RPMI7951 (cell line): ENCODE data around the gene COL5A1. TPM values are rescaled to one million over a fixed set of nuclear protein-coding genes. Genes with fewer than 3 reads are reported as not detected.
"Not testable (repeated sequence)": the region's sequence is repeated elsewhere in the genome, so short reads cannot be mapped to it uniquely, and the experiment has no call there.

ENCODE experiments used
- DNase-seq: peaks from one replicate; pipeline ENCODE4 v3.0.0-alpha.2; 2012; ENCODE audit warnings: low read depth
- total RNA-seq: library from RNA; depleted of rRNA; stranded (reverse); fragments of >200 nt; shearing (Covaris generic); gene quantifications from 2 replicates; pipeline ENCODE4 v1.2.3, GENCODE V29; 2014

Gene COL5A1
- total RNA-seq, 1 experiment from 2014 or later: 138 TPM

DNA sequence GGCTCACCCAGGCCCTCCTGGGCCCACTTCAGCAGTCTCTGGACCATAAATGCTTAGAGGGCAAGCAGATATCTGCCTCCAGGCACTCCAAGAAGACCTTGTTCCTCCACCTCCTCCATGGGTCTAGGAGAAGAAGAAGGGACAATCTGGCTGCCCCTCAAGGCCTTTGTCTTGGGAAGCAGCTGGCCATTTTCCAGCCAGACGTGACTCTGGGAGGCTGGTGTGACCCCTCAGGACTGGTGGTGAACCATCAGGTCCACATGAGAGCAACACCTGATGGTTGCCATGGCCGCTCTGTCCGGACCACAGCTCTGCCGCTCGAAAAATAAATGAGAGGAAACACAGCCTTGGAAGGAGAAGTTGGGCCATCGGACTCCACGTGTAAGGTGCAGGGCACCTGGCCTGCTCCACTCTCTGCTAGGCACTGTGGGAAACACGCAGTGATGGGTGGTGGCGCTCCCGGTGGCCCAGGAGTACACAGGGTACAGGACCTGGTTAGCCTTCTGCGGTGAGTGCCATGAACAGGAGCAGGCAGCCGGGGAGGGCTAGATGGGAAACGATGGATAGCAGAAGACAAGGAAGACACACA lies 3.0 kb upstream of the COL5A1 start:
- no peak for DNase-seq

DNA sequence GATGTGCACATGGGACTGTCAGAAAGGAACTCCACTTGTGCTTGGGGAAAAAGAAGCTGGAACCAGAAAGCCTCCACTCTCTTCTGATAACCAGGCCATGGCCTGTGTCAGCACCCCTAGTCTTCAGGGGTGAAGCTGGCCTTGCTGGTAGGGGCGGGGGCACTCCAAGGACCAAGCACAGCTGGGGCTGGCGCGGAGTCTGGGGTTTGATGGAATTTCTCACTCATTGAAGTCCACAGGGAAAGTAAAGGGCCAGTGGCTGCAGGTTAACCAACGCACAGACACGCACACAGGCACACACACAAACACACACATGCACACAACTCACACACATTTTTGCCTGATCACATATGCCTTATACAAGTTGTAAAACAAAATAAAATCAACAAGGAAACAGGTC lies 1.6 kb upstream of the COL5A1 start:
- DNase-seq: no peak

DNA sequence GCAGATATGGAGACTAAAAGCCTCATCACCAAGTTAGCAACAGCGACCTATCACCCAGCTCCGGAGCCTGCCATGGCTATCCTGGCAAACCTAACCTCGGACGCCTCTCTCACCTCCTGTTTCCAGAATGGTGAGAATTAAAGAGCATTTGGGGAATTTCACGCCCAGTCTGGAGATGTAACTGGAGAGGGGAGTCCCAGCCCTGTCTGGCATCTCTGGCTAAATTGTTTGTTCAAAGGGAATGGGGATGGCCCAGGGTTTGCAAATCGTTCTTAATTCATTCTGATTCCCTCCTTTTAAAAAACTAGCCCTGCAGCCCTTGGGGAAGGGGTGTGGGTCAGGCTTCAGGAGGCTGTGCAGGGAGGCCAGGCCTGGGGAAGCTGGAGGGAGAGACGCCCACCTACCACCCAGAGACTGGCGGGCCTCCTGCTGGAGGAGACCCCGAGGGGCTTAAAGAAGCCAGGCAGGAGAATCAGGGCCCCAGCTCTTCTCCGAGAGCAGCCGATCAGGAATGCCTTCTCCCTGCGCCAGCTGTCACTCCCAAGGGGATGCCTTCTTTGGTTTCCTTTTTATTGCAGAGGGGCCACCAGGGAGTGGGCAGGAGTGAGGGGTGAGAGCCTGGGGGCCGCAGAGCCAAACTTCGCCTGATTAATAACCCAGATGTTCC lies 964 bp upstream of the COL5A1 start:
- no peak for DNase-seq

- DNase-seq: no peak
Measured at GRCh38 chr9:134641990-134642384, 384 bp downstream of the COL5A1 start.

DNA sequence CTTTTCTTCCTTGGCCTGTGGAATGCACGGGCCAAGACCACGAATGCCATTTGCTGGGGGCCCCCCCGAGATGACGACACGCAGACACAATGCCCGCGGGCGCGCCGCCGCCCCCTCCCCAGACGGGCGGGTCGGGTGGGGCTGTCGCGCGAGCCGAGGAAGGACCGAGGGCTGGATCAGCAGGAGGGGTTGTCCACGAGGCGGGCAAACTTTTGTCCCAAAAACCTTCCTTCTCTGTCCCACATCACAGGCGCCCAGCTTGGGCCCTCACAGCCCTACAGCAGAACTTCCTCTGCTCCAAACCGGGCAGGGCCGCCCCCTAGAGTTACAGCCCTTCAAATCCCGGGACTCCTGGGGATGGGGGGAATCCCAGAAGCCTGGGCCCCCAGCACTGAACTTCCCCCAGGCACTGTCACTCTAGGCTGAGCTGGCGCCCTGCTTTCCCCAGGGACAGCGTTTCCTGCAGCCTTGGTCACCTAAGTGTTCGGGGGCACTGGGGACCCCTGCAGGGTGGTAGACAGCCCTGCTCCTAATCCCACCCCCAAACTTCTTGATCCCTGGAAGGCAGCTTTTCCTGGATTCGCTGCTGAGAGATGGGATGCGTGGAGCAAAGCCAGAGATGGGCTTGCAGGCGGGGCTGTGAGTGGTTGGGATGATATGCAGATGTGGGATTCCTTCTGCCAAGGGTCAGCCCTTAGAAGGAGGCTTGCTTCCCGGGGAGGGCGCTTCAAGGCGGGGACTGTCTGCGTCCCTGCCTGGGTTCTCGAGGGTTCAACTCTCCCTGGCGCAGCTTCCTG lies 980 bp downstream of the COL5A1 start:
- DNase-seq: peak; percentile 81

DNA sequence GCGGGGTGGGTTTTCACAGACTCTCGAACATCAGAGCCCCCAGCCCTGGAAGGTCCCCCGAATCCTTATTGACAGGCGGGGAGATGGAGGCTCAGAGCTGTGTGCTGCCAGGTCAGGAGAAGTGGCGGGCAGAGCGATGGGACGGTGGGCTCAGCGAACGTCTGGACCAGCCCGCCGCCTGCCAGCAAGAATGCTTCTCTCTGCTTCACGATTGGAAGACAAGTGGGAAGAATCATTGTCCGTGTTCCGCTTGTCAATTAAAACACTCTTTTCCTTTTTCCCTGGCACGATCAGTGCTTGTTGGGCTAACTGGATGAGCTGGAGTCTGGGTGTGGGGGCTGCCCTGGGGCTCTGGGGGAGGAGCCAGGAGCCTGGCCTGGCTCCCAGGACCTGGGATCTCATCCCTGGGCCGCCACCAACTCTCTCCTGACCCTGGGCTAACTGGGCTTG lies 1.6 kb downstream of the COL5A1 start:
- DNase-seq: peak; percentile 81

GRCh38 chr9:134644401-134644724 lies 2.8 kb downstream of the COL5A1 start:
- DNase-seq: not testable (repeated sequence)

- peak; percentile 97 for DNase-seq
Measured at GRCh38 chr9:134644725-134645606, 3.4 kb downstream of the COL5A1 start.

- no peak for DNase-seq
Measured at GRCh38 chr9:134645607-134646365, 4.2 kb downstream of the COL5A1 start.

GRCh38 chr9:134647359-134648080 lies 5.9 kb downstream of the COL5A1 start:
- DNase-seq: no peak

GRCh38 chr9:134648701-134649530 lies 7.3 kb downstream of the COL5A1 start:
- peak; percentile 85 for DNase-seq

DNA sequence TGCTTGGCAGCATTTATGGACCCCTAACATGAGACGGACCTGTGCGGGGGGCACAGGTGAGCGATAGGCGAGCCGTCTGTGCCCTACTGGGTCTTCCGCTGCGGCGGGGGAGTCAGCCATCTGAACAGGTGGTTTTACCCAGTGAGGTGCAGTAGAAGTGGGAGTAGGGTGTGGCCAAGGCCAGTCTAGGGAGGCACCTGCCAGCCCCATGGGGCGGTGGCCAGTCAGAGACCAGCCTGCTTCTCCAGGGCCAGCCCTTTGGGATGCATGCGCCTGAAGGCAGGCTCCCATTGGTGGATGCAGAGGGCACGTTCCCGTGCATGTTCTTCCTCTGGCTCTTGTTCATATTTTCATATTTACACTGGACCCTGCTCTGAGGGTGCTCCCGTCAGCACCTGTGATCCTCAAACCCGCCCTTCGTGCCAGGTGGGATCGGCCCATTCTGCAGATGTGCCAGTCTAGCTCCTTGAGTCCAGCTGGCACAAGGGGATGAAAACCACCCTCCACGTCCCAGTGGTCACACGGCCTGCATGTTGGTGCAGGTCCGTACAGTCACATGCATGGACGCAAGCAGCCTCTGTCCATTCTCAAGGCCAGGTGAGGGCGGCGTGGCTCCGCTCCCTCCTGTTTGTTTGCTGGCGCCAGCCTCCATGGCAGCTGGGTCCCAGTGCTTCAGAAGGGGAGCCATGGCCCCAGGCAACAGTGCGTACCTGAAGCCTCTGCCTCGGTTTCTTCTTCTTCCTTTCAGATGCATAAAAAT lies 9.0 kb downstream of the COL5A1 start:
- DNase-seq: no peak

DNA sequence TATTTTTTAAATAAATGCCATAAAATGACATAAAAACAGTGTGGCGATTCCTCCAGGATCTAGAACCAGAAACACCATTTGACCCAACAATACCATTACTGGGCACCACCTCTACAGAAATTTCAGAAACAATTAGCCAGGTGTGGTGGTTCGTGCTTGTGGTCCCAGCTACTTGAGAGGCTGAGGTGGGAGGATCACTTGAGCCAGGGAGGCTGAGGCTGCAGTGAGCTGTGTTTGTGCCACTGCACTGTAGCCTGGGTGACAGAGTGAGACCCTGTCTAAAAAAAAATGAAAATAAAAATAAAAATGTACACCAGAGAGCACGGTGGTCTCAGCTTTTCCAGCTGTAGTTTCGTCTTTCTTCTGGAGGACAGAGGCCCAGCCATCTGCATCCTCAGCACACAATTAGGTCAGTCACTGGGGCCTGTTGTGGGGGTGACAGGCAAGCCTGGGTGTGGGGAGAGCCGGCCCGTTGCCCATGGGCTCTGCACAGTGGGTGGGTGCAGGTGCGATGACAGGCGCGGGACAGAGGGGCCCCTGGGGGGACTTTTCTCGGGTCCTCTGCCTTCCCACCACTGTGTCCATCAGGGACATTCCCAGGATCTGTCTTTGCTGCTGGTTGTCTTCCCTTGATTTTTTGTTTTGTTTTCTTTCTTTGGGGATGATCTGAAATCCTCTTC lies 9.8 kb downstream of the COL5A1 start:
- no peak for DNase-seq

DNA sequence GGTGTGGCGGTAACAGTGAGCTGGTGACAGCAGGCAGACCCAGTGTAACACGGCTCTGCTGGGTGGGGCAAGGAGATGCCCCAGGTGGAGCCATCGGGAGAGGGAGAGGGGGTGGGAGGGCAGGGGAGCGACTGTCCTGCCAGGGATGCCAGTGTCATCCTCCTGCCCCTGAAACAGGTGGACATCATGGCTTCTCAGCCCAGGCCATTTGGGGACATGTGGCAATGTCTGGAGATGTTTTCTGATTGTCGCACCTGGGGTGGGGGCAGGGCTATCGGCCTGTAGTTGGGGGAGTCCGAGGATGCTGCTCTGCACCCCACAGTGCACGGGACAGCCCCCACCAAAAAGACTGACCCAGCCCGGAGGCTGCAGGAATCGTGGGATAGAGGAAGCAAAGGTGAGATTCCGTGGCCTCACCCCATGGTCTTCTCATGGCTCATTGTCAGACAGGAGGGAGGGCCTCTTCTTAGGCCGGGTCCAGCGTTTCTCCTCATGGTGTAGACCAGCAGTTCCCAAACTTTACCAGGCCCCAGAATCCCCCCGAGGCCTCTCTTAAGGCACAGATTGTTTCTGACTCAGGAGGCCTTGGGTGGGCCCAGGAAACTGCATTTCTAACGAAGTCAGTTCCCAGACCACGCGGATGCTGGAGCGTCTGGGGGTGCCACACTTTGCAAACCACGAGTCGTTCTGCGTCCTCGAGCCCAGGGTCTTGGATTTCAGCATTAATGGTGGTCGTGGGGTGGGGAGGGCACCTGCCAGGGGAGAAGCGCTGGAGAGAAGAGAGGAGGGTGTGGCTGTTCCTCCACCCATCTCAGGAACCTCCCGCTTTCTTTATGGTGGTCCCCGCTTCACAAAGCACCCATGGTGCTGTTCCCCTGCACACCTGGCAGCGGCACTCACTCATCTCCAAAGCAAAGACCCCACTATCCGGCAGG lies 11.0 kb downstream of the COL5A1 start:
- no peak for DNase-seq

GRCh38 chr9:134653259-134654009 lies 11.8 kb downstream of the COL5A1 start:
- DNase-seq: no peak

- DNase-seq: no peak
Measured at GRCh38 chr9:134655101-134655500, 13.5 kb downstream of the COL5A1 start.
